Activated CD4-positive, alpha-beta memory T cell treated with anti-CD3 and anti-CD28 coated beads for 36 hours (primary cell): ENCODE measurements around the gene YARS2. TPM values are rescaled to one million over a fixed set of nuclear protein-coding genes. Genes with fewer than 3 reads are reported as not detected.
A peak's percentile ranks its signal among the peaks of the same experiment; 100 is the strongest.

Source experiments
- CTCF ChIA-PET: fragments of 350-600 bp; sonication (Branson Sonifier 250); formaldehyde crosslinking; loops from one replicate; lab custom pipeline; 2021; ENCODE audit warnings: antibody characterized with exemption, inconsistent platforms; lab: Charles Lee
- POLR2A ChIA-PET: fragments of 350-600 bp; sonication (Branson Sonifier 250); formaldehyde crosslinking; loops from one replicate; lab custom pipeline; 2021; ENCODE audit warnings: antibody characterized with exemption; lab: Charles Lee
- DNase-seq: peaks from one replicate; pipeline ENCODE4 v3.0.0-alpha.2; 2020
- H3K27ac Mint-ChIP-seq: one replicate; pipeline ENCODE4 v1.8.0; 2021; ENCODE audit warnings: mixed read lengths
- H3K27me3 Mint-ChIP-seq: one replicate; pipeline ENCODE4 v1.8.0; 2021; ENCODE audit warnings: mixed read lengths
- H3K36me3 Mint-ChIP-seq: one replicate; pipeline ENCODE4 v1.8.0; 2021; ENCODE audit warnings: mixed read lengths
- H3K4me1 Mint-ChIP-seq: one replicate; pipeline ENCODE4 v1.8.0; 2021; ENCODE audit warnings: low read depth, mixed read lengths
- H3K4me3 Mint-ChIP-seq: one replicate; pipeline ENCODE4 v1.8.0; 2021; ENCODE audit warnings: mild to moderate bottlenecking, mixed read lengths
- H3K9me3 Mint-ChIP-seq: one replicate; pipeline ENCODE4 v1.8.0; 2021; ENCODE audit warnings: mixed read lengths
- intact Hi-C: fragments of 100-400 bp; cut with micrococcal nuclease; formaldehyde crosslinking; loops from one replicate; pipeline ENCODE4 v1.15.1; 2023
- total RNA-seq, 2 experiments: library from RNA; stranded (reverse); gene quantifications; one replicate each; pipeline ENCODE4 v1.2.3, GENCODE V29; 2021

The YARS2 gene
- total RNA-seq, result 10 to 100 TPM; 23.1 to 28.4 TPM

DNA sequence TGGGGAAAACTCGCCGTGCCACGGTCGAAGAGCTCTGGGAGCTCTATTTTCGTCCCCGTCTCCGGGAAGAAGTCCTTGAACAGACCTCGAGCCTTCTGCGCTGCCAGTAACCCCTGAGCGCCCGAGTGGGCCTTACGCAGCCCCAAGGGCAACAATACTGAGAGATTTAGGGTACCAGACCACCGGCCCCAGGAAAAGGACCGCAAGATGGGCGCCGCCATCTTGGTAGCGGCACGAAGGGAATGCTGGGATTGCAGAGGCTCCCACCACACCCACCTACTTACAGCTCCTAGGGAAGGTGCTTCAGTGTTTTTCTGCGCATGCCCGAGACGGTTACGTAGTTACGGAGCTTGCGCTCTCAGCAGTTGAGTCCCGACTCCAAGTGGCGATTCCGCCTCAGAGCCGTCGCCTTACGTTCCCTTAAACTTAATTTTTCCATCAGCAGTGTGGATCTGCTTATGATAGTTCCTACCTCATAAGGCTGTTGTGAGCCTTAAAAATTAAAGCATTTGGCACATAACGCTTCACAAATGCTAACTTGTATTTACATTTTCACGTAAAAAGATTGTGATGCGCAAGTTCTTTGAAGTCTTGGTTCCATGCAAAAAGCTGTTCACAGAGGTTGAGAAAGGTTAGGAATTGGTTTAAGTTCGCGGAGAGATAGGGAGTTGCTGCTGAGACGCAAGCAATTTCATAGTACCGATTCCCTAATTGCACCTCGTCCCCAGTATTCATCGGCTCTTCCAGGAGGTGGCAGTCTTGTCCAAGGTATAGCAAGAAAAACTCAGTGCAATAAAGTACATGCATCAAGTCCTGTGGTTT lies at the start of gene YARS2:
TSS of gene YARS2 (minus strand) at position 244 of the 822 bp plus-strand sequence. CDS start at position 221, 23 bp downstream.
- intact Hi-C loops, result loop anchor here (1.0 to 5.0 kb wide), 11 partner anchors 77 to 1462 kb away; partner anchors contain the start of genes ALG10, AMN1, DNM1L and ETFBKMT
- Mint-ChIP-seq H3K27me3 (no peaks in the 10 kb centered on the region), H3K27ac (peak within 1 kb of the TSS; percentile 93), H3K9me3 (no peaks in the 10 kb centered on the region), H3K4me3 (peak within 1 kb of the TSS; percentile 91), H3K4me1 (peaks cover 21% of the 10 kb centered on the region), H3K36me3 (peaks cover 5% of the 10 kb centered on the region)
- CTCF ChIA-PET, result interaction anchor here (0.6 to 4.7 kb wide), 39 partner anchors 8 to 1277 kb away, joined by 3 to 100 read pairs (median 4); partner anchors contain the start of genes ALG10, DNM1L, FGD4 and PKP2
- POLR2A ChIA-PET, result interaction anchor here (0.8 to 2.0 kb wide), 6 partner anchors 11 to 1430 kb away, joined by 3 to 16 read pairs (median 6); partner anchors contain the start of genes ALG10, DNM1L and SINHCAF
- DNase-seq, result peak; percentile 93

DNA sequence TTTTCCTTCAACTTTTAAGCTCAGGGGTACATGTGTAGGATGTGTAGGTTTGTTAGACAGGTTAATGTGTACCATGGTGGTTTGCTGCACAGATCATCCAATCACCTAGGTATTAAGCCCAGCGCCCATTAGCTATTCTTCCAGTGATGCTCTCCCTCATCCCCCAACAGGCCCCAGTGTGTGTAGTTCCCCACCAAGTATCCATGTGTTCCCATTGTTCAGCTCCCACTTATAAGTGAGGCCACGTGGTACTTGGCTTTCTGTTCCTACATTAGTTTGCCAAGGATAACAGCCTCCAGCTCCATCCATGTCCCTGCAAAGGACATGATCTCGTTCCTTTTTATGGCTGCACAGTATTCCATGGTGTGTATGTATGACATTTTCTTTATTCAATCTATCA lies 48.6 kb upstream of the YARS2 start:
- no peaks in the 10 kb centered on the region for H3K27me3 Mint-ChIP-seq
- no peak for DNase-seq
- POLR2A ChIA-PET, result no interaction called here
- intact Hi-C loops, result no loop called here
- H3K27ac Mint-ChIP-seq, result no peak overlapping the region
- no peaks in the 10 kb centered on the region for H3K36me3 Mint-ChIP-seq
- H3K4me3 Mint-ChIP-seq, result no peak overlapping the region
- CTCF ChIA-PET, result no interaction called here
- H3K4me1 Mint-ChIP-seq, result no peaks in the 10 kb centered on the region
- H3K9me3 Mint-ChIP-seq, result peaks cover 5% of the 10 kb centered on the region

- no peaks in the 10 kb centered on the region for H3K36me3 Mint-ChIP-seq
Observed at GRCh38 chr12:32801269-32801980, 45.7 kb upstream of the YARS2 start.

GRCh38 chr12:32794281-32794680 lies 38.6 kb upstream of the YARS2 start:
- ChIA-PET CTCF (no interaction called here), POLR2A (no interaction called here)
- no peak for DNase-seq
- no peaks in the 10 kb centered on the region for H3K9me3 Mint-ChIP-seq
- H3K4me1 Mint-ChIP-seq, result no peaks in the 10 kb centered on the region
- peaks cover 5% of the 10 kb centered on the region for H3K27me3 Mint-ChIP-seq
- intact Hi-C loops, result no loop called here
- no peaks in the 10 kb centered on the region for H3K36me3 Mint-ChIP-seq
- no peak overlapping the region for H3K4me3 Mint-ChIP-seq
- no peak overlapping the region for H3K27ac Mint-ChIP-seq

More at GRCh38 chr12:32801269-32801980, 45.7 kb upstream of the YARS2 start:
- Mint-ChIP-seq H3K27me3 (no peaks in the 10 kb centered on the region), H3K9me3 (no peaks in the 10 kb centered on the region), H3K4me3 (no peak overlapping the region), H3K27ac (no peak overlapping the region), H3K4me1 (no peaks in the 10 kb centered on the region)
- intact Hi-C loops, result no loop called here
- ChIA-PET POLR2A (no interaction called here), CTCF (no interaction called here)
- DNase-seq, result no peak

- ChIA-PET CTCF (no interaction called here), POLR2A (no interaction called here)
- intact Hi-C loops, result no loop called here
- Mint-ChIP-seq H3K27me3 (peaks cover 5% of the 10 kb centered on the region), H3K4me1 (no peaks in the 10 kb centered on the region), H3K9me3 (no peaks in the 10 kb centered on the region), H3K36me3 (no peaks in the 10 kb centered on the region), H3K27ac (no peak overlapping the region), H3K4me3 (no peak overlapping the region)
- DNase-seq, result no peak
Observed at GRCh38 chr12:32789916-32790315, 34.2 kb upstream of the YARS2 start.

DNA sequence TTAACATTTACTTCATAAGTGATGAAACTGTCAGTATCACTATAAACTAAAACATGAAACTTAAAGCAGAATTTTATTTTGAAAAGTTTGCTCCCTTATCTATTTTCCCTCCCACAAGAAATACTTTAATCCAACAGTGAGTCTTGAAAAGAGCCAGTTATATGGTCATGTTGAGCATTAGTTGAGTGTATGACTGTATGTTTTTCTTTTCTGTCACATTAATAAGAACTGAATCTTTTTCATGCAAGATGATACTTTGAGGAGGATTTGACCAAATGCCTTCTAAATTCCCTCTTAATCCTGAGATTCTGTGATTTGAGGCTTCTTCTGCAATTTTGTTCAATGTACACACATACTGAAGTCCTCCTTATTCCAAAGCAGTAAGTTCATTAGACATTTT lies 33.7 kb upstream of the YARS2 start:
- no peak for DNase-seq
- intact Hi-C loops, result no loop called here
- no peaks in the 10 kb centered on the region for H3K4me1 Mint-ChIP-seq
- H3K27ac Mint-ChIP-seq, result no peak overlapping the region
- no peaks in the 10 kb centered on the region for H3K36me3 Mint-ChIP-seq
- H3K9me3 Mint-ChIP-seq, result no peaks in the 10 kb centered on the region
- H3K4me3 Mint-ChIP-seq, result no peak overlapping the region
- ChIA-PET CTCF (no interaction called here), POLR2A (no interaction called here)
- peaks cover 5% of the 10 kb centered on the region for H3K27me3 Mint-ChIP-seq

DNA sequence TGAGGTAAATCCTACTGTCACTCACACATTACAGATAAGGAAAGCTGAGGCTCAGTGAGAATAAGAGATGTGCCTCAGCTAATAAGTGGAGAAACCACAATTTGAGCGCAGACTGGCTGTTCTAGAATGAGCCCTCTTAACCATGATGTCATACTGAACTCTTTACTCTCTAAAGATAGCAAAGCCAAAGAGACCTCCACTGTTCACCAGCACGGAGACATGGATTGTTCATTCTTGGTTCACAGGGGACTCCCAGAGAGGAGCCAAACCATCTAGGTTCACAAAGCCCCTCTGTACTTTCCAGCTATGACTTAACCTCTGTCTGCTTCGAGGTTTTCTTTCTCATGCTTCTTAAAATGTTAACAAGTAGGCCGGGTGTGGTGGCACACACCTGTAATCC lies 32.7 kb upstream of the YARS2 start:
- H3K4me3 Mint-ChIP-seq, result no peak overlapping the region
- peaks cover 7% of the 10 kb centered on the region for H3K27me3 Mint-ChIP-seq
- POLR2A ChIA-PET, result no interaction called here
- intact Hi-C loops, result no loop called here
- DNase-seq, result no peak
- no peak overlapping the region for H3K27ac Mint-ChIP-seq
- no peaks in the 10 kb centered on the region for H3K36me3 Mint-ChIP-seq
- no peaks in the 10 kb centered on the region for H3K9me3 Mint-ChIP-seq
- no peaks in the 10 kb centered on the region for H3K4me1 Mint-ChIP-seq
- CTCF ChIA-PET, result no interaction called here

GRCh38 chr12:32785557-32785956 lies 29.9 kb upstream of the YARS2 start:
- Mint-ChIP-seq H3K4me1 (no peaks in the 10 kb centered on the region), H3K36me3 (no peaks in the 10 kb centered on the region), H3K27ac (no peak overlapping the region), H3K27me3 (peaks cover 5% of the 10 kb centered on the region), H3K9me3 (no peaks in the 10 kb centered on the region), H3K4me3 (no peak overlapping the region)
- no peak for DNase-seq
- CTCF ChIA-PET, result no interaction called here
- POLR2A ChIA-PET, result no interaction called here
- intact Hi-C loops, result no loop called here

- intact Hi-C loops, result no loop called here
- no peaks in the 10 kb centered on the region for H3K36me3 Mint-ChIP-seq
- no peak overlapping the region for H3K4me3 Mint-ChIP-seq
- no peaks in the 10 kb centered on the region for H3K9me3 Mint-ChIP-seq
- CTCF ChIA-PET, result no interaction called here
- H3K27me3 Mint-ChIP-seq, result peaks cover 5% of the 10 kb centered on the region
- H3K4me1 Mint-ChIP-seq, result no peaks in the 10 kb centered on the region
- POLR2A ChIA-PET, result no interaction called here
- DNase-seq, result no peak
- H3K27ac Mint-ChIP-seq, result no peak overlapping the region
Observed at GRCh38 chr12:32783029-32783428, 27.3 kb upstream of the YARS2 start.

DNA sequence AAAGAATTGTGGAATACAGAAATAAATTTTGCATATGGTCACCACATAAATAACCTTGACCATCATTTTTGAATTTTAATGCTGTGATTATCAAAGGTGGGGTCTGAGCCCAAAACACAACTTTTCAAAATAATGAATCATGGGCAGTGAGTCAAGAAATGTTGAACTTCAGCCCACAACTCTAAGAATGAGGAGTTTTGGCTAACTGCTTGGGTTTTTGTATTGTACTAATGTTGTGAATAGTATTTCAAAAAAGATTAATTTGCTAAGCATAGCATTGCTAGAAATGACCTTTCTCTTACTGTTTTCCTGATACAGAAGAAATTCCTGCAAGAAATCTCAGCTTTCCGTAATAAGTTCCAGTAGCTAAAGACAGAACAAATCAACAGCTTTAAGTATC lies 24.4 kb upstream of the YARS2 start:
- Mint-ChIP-seq H3K36me3 (no peaks in the 10 kb centered on the region), H3K9me3 (no peaks in the 10 kb centered on the region), H3K4me3 (no peak overlapping the region), H3K4me1 (no peaks in the 10 kb centered on the region), H3K27me3 (peaks cover 12% of the 10 kb centered on the region), H3K27ac (no peak overlapping the region)
- POLR2A ChIA-PET, result no interaction called here
- CTCF ChIA-PET, result no interaction called here
- intact Hi-C loops, result no loop called here
- no peak for DNase-seq

DNA sequence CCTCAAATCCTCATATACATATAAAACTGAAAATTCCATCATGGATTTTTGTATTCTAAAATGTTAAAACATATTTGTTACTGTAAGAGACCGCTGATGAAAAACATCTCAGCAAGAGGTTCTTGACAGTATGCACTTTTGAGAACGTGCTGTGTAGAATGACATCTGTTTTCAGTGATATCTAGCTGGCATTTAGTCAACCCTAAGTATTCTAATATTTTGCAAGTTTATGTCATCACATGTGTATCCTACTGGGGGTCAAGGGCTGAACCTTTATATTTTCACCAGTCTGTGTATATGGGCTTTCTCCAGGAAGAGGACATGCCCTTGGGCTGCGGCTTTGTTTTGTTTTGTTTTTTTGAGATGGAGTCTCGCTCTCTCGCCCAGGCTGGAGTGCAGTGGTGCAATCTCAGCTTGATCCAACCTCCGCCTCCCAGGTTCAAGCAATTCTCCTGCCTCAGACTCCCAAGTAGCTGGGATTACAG lies 22.0 kb upstream of the YARS2 start:
- no peaks in the 10 kb centered on the region for H3K36me3 Mint-ChIP-seq
- ChIA-PET POLR2A (no interaction called here), CTCF (interaction anchor here (1.4 kb wide), 1 partner anchor 22 kb away, joined by 4 read pairs; the partner anchor contains the start of gene YARS2)
- H3K27ac Mint-ChIP-seq, result no peak overlapping the region
- no peak overlapping the region for H3K4me3 Mint-ChIP-seq
- no peak for DNase-seq
- H3K27me3 Mint-ChIP-seq, result peaks cover 12% of the 10 kb centered on the region
- H3K4me1 Mint-ChIP-seq, result no peaks in the 10 kb centered on the region
- H3K9me3 Mint-ChIP-seq, result no peaks in the 10 kb centered on the region
- intact Hi-C loops, result no loop called here

GRCh38 chr12:32777159-32777558 lies 21.5 kb upstream of the YARS2 start:
- Mint-ChIP-seq H3K9me3 (no peaks in the 10 kb centered on the region), H3K36me3 (no peaks in the 10 kb centered on the region), H3K27me3 (peaks cover 12% of the 10 kb centered on the region), H3K4me3 (no peak overlapping the region), H3K27ac (no peak overlapping the region), H3K4me1 (no peaks in the 10 kb centered on the region)
- DNase-seq, result no peak
- ChIA-PET CTCF (no interaction called here), POLR2A (no interaction called here)
- intact Hi-C loops, result no loop called here
